NCI-H1694 (cell line): Measurements from ENCODE around the gene RAB11A.

Experiments
- DNase-seq: peaks from one replicate; lab custom pipeline; 2025; lab: John Stamatoyannopoulos, UW

Gene RAB11A

DNA sequence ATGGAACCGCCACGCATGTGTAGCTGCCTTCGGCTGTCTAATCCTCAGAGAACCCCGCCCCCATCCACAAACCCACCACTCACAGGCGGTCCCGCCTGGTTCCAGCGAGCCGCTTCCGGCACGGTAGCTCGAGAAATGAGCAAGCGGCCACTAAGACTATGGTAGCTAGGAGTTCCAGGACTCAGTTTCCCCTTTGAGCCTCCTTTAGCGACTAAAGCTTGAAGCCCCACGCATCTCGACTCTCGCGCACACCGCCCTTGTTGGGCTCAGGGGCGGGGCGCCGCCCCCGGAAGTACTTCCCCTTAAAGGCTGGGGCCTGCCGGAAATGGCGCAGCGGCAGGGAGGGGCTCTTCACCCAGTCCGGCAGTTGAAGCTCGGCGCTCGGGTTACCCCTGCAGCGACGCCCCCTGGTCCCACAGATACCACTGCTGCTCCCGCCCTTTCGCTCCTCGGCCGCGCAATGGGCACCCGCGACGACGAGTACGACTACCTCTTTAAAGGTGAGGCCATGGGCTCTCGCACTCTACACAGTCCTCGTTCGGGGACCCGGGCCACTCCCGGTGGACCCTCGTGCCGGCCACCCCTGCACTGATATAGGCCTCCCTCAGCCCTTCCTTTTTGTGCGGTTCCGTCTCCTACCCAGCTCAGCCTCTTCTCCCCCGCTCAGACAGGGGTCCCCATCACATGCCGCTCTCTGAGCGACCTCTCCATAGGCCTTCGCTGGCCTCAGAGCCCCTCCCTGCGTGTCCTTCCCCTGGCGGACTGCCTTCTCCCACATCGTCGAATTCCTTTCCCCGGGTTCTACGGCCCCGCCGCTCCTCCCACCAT is at the start of gene RAB11A:
RAB11A (plus strand) TSS at position 366 of the 828 bp plus-strand sequence; CDS start at position 461, 95 bp downstream.
- DNase-seq: peak; percentile 84

DNA sequence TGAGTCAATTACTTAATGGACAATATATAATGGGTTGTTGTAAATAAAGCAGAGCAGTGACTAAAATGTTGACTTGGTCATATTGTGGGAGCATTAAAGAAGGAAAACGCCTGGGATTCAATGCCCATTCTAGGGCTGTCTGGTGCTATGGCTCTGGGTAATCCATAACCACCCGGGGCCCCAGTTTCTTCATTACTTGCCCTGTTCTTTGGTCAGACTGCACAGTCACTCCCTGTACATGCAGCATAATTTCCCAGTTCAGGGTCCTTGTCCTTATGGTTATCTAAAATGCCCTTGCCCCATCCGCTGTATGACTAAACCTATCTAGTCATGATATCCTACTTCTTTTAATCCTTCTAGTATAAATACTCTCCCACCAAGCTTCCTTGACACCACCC is 49.7 kb upstream of the RAB11A start:
- no peak for DNase-seq

DNA sequence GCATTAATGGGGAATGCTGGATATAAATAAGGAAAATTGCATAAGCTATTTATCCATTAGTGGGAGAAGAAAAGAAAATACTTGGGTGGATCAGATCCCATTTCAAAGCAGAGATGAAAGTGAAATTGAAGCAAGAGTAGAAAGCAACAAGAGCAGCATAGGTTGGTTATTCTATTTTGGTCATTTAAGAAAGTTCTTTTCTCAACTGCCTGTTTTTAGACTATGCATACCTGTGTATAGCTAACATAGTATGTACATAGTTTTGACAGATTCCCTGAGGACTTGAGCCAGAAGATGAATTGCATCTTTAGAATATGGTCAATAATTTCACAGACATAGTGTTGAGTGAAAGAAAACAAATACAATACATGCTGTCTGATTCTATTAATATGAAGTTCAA is 48.2 kb upstream of the RAB11A start:
- no peak for DNase-seq

GRCh38 chr15:65822316-65822715 is 47.0 kb upstream of the RAB11A start:
- no peak for DNase-seq

DNA sequence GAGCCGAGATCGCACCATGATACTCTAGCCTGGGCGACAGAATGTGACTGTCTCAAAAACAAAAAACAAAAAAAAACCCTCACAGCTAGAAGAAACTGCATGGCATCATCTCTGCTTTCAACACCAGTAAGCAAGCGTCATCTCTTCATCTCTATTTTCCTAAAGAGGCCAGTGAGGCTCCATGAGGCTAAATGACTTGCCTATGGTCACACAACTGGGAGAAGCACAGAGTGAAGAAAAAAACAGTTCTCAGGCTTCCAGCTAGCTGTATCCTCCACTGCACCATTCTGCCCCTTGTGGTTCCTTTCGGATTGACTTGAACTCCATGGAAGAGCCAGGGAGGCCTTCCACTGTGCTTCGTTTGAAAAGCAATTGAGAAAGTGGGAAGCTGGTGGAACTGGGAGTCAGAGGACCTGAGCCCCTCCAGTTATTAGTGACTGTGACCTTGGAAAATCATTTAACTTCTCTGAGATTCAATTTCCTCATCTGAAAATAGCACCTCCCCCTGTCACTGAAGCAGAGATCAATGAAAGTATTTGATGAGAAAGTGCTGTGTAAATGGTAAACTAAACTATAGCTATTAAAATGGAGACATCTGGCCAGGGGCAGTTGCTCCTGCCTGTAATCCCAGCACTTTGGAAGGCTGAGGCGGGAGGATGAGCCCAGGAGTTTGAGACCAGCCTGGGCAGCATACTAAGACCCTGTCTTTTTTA is 45.1 kb upstream of the RAB11A start:
- DNase-seq: peak; percentile 52

GRCh38 chr15:65824941-65825544 is 44.2 kb upstream of the RAB11A start:
- DNase-seq: no peak

DNA sequence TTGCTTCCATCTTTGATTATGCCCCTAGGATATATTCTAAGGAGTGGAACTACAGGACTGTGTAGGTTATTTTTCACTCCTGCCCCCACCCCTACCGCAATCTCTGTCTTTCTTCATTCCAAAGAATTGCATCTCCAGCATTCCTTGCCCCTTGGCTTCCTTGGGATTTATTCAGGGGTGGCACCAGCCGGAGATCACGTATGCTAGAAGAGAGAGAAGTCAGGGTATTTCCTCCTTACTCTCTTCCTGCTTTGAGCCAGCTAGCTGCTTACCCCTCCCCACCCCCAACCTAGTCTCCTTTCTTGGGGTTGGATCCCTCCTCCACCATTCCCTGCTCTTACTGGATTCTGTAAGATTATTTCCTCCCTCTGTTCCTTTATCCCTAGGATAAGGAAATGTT is 42.2 kb upstream of the RAB11A start:
- DNase-seq: no peak

DNA sequence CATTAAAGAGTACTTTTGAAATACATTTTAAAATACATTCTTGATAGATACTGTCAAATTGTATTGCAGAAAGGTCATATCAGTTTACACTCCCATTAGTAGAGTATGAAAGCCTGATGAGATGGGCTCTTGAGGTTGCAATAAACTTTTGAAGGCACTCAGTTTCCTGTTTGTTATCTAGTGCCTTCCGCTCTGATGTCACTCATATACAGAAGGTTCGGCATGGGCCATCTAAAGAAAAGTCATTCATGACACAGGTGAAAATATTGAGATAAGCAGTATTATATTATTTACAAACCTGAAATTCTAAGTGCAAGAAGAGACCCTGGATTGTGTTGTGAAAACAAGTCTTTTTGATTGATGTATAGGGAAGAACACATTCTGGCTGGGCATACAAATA is 40.7 kb upstream of the RAB11A start:
- no peak for DNase-seq

DNA sequence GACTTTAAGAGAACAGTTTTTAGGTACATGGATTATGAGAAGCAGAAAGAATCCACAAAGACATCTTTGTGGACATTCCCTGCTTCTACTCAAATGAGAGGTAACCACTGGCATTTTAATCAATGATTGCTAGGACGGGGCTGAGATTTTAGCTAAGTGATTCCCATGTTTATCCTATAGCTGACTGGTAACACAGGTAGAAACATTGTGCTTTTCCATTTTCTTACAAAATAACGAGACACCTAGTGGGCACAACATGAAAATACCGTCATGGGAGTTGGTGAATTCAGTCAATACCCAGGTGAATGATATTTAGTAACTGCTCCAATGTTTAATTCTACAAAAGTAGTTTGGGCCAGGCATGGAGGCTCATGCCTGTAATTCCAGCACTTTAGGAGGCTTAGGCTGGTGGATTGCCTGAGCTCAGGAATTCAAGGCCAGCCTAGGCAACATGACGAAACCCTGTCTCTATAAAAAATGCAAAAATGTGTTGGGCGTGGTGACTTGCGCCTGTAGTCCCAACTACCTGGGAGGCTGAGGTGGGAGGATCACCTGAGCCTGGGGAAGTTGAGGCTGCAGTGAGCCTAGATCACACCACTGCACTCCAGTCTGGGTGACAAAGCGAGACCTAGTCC is 40.0 kb upstream of the RAB11A start:
- no peak for DNase-seq

- peak; percentile 93 for DNase-seq
These were observed 36.5 kb upstream of the RAB11A start for GRCh38 chr15:65832549-65833364.

DNA sequence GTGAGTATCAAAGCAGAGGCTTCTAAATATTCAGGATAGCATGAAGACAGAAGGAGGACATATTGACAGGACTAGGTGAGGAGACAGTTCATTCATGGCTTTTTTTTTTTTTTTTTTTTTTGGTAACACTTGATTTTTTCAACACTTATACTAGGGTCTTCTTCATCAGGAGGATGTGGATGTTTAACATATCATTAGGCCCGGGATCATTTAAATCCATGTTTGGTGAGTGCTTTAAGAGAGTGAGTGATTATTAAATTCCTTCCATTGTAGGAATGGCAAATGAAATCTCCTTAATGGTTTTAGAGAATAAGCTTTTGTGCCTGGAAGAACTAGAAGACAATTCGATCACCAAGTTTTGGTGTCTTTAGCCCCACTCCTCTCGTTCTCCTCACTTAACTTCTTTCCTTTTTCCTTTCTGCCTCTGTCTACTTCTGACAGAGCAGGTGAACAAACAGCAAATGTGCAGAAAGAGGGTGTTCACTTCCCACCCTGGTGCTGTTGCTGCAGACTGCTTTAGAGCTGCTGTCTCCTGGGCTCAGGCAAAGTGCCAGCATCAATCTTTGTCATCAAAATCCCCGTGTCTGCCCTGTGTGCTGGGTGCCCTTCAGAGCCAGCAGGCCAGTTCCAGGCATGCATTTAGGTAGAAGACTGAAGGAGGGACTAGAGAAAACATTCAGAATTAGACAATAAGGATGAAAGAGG is 35.6 kb upstream of the RAB11A start:
- peak; percentile 52 for DNase-seq

GRCh38 chr15:65834603-65835282 is 34.5 kb upstream of the RAB11A start:
- no peak for DNase-seq

DNA sequence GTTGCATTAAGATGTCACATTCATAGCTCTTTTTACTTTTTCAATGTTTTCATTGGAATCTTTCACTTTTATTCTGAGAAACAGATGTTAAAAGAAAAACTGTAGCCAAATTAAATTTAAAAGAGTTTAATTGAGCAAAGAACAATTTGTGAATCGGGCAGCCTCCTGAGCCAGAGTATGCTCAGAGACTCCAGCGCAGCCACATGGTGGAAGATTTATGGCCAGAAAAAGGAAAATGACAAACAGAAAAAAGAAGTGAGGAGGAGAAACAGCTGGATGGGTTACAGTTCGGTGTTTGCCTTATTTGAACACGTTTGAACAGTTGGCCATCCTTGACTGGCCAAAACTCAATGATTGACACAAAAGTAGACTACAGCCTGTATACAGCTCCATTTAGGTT is 33.8 kb upstream of the RAB11A start:
- peak; percentile 13 for DNase-seq

DNA sequence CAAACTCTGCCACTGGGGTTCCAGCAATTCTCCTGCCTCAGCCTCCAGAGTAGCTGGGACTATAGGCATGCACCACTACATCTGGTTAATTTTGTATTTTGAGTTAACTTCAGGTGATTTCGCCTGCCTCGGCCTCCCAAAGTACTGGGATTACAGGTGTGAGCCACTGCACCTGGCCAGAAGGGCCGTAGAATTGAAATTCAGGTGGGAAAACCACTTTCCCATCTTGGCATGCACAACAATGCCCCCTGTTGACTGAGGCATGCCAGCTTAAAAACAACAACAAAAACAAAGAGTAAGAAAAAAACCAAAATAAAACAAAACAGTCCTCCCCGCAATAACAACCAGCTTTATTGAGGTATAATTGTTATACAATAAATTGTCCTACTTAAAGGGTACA is 32.6 kb upstream of the RAB11A start:
- no peak for DNase-seq

DNA sequence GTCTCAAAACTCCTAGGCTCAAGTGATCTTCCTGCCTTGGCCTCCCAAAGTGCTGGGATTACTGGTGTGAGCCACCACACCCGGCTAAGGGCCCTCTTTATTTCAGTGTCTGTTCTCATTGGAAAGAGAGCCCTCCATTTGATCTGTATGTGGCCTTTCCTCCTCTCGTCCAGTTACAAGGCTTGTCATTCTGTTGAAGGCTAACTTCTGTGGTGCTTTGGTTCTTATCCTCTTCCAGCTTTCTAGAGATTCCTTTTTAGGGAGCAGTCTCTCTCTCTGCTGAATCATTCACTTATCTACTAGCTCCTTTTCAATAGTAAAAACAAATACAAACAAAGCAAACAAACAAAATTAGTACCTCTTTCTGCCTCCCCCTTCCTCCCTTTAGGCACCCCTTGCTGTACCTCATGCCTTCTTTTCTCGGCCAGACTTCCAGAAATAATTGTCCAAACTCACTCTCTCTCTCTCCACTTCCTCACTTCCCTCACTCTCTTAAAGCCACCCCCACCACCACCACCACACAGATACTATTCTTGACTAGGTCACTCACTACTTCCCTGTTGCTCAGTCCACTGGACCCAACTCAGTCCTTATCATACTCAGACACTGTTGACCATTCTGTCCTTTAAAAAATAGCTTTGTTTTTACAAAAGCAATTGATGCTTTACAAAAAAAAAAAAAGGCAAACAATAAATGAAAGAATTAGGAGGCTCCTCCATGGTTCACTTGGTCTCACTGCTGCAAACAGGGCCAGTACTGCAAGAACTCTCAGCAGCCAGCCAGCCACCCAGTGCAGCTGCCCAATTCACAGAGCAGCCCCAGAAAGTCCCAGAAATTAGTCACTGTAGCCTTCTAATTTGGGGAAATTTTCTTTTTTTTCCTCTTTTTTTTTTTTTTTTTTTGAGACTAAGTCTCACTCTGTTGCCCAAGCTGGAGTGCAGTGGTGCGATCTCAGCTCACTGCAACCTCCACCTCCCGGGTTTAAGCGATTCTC is 31.7 kb upstream of the RAB11A start:
- DNase-seq: no peak

- DNase-seq: no peak
These were observed 29.9 kb upstream of the RAB11A start for GRCh38 chr15:65839354-65839901.

- no peak for DNase-seq
These were observed 29.3 kb upstream of the RAB11A start for GRCh38 chr15:65839985-65840384.

DNA sequence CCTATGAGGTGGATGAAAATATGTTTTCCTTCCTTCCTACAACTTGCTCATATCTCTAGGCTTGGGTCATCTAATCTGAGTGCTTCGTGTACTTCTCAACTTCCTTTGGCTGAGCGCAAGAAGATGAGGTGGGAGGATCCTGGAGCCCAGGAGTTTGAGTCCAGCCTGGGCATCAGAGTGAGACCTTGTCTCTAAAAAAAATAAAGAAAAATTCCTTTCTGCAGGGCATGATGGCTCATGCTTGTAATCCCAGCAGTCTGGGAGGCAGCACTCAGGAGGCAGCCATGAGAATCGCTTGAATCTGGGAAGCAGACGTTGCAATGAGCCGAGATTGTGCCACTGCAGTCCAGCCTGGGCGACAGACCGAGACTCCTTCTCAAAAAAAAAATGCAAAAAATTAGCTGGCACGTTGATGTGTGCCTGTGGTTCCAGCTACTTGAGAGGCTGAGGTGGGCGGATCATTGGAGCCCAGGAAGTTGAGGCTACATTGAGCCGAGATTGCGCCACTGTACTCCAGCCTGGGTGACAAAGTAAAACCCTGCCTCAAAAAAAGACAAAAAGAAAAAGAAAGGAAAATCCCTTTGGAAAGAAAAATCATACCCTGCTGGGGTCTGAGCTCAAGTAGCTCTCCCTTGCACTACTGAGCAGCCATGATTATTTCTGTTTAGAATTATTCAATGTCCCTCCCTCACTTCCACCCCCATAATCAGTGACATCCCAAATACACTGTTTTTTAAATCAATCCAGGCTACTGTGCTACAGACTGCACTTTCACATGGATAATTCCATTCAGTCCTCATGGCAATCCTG is 28.0 kb upstream of the RAB11A start:
- DNase-seq: no peak
